ENCODE data around the gene SUCO.
"Not testable (repeated sequence)": the region's sequence is repeated elsewhere in the genome, so short reads cannot be mapped to it uniquely, and the experiment has no call there.

Gene SUCO

DNA sequence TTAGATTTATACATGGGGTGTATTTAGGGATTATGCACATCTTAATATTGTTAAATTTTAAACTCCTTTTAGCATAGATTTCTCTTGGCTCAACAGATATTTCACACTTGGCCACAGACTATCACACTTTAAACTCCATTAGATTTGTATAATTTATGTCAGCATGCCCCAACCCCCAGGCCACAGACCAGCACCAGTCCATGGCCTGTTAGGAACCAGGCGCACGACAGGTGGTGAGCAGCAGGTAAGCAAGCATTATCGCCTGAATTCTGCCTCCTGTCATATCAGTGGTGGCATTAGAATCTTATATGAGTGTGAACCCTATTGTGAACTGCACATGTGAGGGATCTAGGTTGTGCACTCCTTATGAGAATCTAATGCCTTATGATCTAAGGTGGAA lies 34.8 kb downstream of the SUCO start:
- no peak for DNase-seq

DNA sequence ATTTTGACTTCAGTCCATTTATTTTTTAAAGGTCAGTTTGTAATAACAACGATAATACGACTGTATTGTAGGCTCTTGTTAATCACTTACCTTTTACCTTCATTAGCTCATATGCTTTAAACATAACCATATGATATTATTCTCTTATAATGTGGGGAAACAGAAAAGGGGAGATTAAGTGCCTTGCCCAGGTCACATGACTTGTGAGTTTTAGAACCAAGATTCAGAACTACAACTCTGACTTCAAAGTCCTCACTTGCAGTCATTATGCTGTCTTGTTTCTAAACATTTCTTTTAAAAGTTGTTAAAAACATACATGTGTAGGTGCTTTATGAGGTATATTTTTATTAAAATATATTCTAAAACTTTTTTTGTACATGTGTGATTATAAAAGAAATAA lies 41.1 kb downstream of the SUCO start:
- no peak for DNase-seq

DNA sequence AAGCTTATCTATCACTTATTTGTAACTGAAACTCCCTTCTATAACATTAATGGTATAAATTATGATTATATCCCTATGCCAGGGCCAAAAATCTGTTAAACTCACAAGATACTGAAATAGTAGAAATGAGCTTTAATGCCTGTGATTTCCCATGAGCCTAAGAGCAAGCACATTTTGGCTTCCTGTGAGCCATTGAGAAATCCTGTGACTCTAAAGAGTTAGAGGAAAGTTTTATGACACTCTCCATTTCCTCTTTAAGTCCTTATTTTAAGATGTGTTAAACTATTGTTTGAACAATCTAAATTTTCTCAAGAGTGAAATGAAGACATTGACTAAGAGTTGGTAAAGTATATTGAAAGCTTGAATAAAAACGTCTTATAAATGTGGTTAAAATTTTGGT lies 45.6 kb downstream of the SUCO start:
- DNase-seq = peak; percentile 76

DNA sequence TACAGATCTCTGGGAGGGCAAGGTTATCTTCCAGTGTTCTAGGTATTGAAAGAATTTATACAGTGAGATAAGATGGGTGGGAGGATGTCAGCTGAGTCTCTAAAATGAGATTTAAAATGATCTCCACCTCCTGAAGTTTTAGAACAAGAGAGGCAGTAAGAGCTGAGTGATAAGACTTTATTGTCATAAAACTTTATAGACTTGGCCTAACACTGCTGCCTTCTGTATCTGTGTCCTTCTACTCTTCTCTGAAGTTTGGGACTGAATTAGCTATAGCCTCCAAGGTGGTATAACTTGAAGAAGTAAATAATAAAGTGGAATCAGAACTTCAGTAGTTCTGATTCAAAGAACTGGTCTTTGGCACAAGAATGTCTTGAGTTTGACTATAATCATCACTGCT lies 48.3 kb downstream of the SUCO start:
- DNase-seq = no peak

DNA sequence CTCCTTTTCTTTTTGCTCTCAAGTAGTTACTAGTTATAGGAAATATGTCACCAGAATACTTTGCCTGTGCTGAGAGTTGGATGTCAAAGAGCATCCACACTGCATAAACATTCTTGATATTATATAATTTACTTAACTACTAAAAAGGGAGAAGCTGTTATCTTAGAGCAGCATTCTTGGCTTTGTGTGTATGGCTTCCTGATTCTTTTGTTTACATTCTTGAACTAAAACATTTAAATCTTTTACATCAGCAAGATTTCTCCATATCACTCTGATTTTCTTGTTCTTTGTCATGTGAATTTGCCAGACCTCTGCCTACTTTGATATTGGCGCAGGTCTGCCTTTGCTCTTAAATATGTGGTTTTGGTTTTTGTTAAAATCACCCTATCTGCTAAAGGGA lies 48.8 kb downstream of the SUCO start:
- DNase-seq = no peak

DNA sequence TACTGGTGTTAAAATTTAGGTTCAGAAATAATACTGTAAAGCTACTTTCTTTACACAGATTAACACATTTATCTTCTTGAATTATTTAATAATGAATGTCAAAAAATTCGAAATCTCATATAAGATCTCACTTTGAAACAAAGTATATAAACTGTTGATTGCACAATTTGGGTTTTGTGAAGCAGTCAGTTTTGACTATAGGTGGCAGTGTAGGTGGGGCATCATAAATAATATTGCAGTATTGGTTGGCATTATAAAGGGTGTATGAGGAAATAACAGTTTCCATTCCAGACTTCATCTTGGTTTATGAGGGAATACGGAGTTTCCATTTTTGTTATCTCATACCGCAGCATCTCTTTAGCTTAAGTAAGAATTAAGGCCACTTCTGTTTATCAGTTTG lies 49.9 kb downstream of the SUCO start:
- peak; percentile 2 for DNase-seq

DNA sequence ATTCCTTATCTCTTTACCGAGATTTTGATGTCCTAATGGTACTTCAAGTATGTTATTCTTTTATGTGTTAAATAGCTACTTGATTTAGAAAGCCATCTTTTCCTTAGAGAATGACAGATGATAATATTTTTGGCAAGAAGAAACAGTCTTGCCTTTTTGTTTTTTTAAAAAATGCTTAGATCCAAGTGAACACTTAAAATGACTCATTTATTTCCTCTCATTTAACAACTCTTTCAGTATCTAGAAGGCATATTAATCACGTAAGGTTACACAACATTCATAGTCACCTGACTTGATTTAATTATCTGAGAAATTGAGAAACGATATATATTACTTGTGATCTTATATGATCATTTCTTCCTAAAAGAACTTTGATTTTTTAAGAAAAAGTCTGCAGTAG lies 52.4 kb downstream of the SUCO start:
- peak; percentile 38 for DNase-seq

DNA sequence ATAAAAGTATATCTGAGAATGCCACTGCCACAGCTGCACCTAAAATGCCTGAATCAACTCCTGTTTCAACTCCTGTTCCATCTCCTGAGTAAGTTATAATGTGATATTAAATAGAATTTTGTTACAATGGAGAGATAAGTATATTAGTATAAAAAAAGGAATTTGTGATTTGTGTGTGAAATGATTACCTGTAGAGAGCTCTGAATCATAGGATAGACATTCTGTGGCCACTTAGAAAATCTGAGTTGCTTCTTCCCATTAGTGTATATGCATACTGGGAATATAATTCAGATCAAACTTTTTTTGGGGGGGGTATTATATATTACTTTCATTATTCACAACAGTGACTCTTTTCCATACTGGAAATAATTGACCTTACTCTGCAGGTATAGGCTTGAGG lies 52.9 kb downstream of the SUCO start:
- DNase-seq = no peak

DNA sequence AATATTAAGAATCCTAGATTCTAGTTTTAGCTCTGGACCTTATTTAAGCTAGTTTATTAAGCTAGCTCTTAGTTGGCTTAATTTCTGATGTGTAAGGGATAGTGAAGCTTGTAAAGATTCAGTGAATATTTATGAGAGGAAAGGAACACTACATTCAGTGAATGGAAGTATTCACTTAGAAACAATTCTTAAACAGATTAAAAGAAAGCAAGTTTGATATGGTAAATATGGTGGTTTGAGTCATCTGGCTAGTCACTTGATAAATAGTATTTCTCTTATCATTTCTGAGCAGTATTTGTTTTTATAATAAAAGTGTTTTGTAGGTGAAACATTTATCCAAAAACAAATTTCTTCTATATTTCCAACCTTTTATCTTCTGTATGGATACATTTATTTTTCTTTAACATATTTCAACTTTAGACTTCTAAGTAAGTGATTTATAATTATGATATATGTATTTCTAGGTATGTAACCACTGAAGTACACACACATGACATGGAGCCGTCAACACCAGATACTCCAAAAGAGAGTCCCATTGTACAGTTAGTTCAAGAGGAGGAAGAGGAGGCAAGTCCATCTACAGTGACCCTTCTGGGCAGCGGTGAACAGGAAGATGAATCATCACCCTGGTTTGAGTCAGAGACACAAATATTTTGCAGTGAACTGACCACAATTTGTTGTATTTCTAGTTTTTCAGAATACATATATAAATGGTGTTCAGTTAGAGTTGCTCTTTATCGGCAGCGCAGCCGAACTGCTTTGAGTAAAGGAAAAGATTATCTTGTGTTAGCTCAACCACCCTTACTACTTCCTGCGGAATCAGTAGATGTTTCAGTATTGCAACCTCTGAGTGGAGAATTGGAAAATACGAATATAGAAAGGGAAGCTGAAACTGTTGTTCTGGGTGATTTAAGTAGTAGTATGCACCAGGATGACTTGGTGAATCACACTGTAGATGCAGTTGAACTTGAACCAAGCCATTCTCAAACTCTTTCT lies 55.6 kb downstream of the SUCO start:
- peak; percentile 74 for DNase-seq

DNA sequence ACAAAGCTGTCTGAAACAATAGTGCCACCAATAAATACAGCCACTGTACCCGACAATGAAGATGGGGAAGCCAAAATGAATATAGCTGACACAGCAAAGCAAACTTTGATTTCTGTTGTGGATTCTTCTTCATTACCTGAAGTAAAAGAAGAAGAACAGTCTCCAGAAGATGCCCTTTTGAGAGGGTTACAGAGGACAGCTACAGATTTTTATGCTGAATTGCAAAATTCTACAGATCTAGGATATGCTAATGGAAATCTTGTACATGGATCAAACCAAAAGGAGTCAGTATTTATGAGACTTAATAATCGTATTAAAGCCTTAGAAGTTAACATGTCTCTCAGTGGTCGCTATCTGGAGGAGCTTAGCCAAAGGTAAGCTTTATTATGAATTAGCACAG lies 56.6 kb downstream of the SUCO start:
- no peak for DNase-seq

DNA sequence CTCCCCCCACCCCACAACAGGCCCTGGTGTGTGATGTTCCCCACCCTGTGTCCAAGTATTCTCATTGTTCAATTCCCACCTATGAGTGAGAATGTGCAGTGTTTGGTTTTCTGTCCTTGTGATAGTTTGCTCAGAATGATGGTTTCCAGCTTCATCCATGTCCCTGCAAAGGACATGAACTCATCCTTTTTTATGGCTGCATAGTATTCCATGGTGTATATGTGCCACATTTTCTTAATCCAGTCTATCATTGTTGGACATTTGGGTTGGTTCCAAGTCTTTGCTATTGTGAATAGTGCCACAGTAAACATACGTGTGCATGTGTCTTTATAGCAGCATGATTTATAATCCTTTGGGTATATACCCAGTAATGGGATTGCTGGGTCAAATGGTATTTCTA lies 58.5 kb downstream of the SUCO start:
- not testable (repeated sequence) for DNase-seq

DNA sequence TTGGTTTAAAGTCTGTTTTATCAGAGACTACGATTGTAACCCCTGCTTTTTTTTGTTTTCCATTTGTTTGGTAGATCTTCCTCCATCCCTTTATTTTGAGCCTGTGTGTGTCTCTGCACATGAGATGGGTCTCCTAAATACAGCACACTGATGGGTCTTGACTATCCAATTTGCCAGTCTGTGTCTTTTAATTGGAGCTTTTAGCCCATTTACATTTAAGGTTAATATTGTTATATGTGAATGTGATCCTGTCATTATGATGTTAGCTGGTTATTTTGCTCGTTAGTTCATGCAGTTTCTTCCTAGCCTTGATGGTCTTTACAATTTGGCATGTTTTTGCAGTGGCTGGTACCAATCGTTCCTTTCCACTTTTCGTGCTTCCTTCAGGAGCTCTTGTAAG lies 62.1 kb downstream of the SUCO start:
- not testable (repeated sequence) for DNase-seq

DNA sequence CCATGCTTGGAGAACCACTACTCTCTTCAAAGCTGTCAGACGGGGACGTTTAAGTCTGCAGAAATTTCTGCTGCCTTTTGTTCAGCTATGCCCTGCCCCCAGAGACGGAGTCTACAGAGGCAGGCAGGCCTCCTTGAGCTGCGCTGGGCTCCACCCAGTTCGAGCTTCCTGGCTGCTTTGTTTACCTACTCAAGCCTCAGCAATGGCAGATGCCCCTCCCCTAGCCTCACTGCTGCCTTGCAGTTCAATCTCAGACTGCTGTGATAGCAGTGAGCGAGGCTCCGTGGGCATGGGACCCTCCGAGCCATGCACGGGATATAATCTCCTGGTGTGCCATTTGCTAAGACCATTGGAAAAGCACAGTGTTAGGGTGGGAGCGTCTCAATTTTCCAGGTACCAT lies 63.8 kb downstream of the SUCO start:
- not testable (repeated sequence) for DNase-seq

DNA sequence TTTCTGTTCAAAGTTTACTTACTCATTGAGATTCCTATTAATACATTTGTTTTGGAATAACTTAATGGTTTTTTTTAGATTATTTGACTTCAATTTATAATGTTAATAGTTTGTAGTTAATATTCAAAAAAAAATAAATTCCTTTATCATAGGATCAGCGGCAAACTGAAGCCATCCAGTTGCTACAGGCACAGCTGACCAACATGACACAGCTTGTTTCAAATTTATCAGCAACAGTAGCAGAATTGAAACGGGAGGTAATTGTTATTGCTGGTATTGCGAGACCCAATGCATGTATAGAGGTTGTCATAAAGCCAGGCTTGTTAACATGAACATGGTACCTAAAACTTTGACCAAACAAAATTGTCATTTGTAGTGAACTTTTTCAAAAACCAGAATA lies 67.0 kb downstream of the SUCO start:
- DNase-seq = no peak

DNA sequence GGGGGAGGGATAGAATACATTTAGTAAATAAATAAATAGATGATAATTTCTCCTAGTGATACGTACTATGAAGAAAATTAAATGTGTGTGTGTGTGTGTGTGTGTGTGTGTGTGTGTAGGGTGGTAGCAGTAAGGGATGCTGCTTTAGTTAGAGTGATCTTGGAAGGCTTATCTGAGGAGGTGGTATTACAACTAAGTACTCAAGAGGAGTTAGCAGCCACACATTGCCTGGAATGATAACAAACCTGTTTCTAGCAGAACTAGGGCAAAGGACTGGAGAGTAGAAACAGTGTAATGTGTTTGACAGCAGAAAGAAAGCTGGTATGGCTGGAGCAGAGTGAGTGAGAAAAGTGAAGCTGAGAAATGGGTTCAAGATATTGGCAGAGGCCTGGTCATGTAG lies 67.7 kb downstream of the SUCO start:
- no peak for DNase-seq

DNA sequence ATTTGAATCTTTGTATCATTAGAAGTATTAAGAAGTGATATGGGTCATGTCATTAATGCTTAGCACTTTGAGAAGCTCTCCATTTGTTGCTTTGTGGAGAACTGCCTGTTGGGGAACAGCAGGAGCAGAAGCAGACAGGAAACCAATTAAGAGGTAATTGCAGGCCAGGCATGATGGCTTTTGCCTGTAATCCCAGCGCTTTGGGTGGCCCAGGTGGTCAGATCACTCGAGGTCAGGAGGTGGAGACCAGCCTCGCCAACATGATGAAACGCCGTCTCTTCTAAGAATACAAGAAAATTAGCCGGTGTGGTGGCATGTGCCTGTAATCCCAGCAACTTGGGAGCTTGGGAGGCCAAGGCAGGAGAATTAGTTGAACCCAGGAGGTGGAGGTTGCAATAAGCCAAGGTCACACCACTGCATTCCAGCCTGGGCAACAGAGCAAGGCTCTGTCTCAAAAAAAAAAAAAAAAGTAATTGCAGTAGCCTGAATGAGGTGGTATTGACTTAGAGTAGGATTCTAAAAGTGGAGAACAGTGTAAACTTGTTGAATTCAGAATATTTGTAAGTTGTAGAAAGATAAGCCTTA lies 68.2 kb downstream of the SUCO start:
- no peak for DNase-seq

DNA sequence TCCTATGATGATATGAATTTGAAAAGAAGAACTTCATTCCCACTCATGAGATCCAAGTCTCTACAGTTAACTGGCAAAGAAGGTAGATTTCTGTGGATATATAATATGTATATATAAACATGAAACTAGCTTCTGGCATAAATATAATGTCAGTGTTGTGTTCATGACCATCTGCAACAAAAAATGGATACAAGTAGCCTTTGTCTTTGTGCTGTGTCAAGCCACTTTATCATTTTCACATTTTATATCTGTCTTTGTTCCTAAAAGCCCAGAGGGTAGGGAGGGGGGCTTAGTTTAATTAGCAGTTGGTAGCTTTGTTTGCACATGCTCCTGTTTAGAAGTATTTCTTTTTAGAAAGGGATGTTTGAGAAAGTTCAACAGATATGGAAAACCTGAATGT lies 69.8 kb downstream of the SUCO start:
- no peak for DNase-seq

DNA sequence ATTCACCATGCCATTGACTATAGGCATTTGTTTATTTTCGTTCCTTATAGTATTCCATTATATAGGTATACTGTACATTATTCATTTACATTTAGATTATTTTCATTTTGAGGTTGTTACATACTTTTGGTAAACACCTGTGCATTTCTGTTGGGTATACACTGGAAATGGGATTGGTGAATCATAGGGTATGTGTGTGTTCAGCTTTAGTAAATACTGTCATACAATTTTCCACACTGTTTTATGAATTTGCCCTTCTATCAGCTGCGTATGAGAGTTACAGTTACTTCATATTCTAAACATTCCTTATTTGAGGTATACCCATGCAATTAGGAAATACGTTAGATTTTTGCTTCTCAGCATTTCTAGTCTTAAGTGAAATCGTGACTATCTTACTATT lies 70.9 kb downstream of the SUCO start:
- no peak for DNase-seq

DNA sequence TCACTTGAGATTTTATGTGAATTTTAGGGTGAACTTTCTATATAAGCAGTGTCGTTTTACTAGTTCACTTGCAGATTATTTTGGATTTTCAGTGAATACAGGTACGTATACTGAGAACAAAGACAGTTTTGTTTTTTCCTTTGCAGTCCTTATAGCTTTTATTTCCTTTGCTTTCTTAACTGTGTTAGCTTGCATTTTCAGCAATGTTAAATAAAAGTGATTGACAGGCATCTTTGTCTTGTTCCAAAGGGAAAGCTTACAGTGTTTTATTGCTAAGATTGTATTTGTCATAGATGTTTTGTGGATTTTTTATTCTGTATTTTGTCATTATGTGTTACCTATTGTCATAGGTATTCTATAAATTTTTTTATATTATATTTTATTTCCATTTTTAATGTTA lies 72.7 kb downstream of the SUCO start:
- DNase-seq = no peak

DNA sequence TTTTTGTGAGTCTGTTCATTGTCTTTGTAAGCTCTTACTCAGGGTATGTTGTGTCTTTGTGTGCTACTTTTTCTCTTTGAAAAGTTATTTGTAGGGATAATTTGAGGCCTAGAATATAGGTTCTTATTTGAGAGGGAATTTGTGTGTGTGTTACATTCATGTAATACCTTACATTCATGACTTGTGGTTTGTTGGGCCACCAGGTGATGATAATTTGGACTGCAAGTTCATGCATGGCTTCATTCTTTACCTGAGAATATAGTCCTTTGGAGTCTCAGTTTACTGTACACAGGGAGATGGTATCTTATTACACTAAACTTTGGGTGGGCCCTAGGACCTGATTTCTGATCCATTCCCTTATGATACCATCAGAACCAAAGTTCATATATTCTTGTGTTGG lies 74.2 kb downstream of the SUCO start:
- no peak for DNase-seq

DNA sequence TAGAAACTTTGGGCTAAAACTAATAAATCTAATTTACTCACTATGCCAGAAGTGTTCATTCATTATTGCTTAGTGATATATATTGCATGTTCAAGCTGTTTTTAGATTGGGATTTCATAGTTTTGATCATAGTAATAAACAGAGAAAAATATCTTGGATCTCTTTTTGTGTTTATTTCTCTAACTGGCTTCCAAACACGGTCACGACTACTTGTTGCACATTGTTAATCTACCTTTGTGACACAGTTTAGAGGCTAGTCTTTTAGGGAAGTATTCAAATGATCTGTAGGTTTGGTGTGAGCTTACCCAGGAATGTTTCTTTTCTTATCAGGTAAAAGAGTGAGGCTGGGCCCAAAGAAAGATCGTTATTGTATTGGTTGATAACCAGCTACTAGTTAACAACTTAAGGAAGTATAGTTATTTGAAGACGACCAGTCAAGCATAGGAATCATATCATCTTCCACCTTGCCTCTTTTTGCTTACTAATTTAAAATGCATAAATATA lies 75.2 kb downstream of the SUCO start:
- no peak for DNase-seq

DNA sequence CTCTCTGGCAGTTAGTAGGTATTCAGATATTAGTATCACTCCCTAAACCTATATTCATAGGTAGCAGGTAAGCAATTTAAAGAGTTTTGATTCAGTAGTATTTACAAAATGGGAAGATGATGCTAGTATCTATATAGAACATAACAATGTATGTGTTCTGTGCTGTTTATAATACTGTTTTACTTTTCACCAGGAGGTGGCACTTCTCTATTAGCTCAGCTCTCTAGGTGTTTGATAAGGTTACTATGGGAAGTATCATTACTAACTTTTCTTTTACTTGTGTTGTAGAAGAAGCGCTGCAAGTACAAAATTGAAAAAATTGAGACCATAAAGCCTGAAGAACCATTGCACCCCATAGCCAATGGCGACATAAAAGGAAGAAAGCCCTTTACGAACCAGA lies 76.6 kb downstream of the SUCO start:
- DNase-seq = peak; percentile 20

DNA sequence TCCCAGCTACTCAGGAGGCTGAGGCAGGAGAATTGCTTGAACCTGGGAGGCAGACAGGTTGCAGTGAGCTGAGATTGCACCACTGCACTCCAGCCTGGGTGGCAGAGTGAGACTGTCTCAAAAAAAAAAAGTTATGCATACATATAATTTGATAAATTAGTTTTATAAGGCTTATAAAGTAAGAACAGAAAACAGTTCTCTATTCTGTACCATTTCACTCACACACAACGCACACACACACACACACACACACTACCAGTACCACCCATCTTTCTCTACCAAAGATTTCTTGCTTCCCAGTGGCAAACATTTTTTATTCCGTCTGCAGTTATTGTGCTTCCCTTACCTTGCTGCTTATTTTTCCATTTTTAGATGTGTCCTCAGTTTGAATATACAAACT lies 79.5 kb downstream of the SUCO start:
- no peak for DNase-seq

DNA sequence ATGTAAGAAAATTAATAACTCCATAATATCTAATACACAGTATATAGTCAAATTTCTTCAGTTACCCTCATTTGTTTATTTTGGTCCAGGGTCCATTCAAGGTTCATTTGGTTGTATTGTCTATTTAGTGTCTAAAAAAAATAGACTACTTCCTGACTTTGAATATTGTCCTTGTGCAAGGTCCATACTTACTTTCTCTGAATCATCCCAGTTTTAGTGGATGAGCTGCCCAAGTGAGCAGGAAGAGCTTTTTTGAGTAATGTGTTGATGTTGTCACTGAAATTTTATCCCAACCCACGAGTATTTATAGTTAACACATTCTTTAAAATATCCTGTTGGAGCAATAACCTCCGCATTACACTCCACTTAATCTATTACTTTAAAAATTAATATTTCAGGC lies 80.3 kb downstream of the SUCO start:
- DNase-seq = no peak

Measured in inflammatory macrophage treated with lipopolysaccharide for 4 hours (primary cell).